ENCODE results near the gene ADPRM.

Gene ADPRM

DNA sequence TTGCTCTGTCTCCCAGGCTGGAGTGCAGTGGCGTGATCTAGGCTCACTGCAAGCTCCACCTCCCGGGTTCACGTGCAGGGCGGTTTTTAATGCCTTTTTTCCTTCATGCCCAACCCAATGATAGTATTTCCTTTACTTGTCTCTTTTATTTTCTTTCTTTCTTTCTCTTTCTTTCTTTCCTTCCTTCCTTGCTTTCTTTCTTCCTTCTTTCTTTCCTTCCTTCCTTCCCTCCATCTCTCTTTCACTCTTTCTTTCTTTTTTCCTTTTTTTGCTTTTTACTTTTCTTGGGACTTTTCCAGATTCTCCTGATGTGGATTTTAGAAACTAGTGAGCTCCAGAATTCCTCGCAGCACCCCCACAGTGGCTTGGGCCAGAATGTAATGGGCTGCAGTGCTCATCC is 43.4 kb upstream of the ADPRM start:
- Histone ChIP-seq H3K9ac (ENCODE audit: low read length) (no peak overlapping the region), H3K4me1 (ENCODE audit: low read length) (no peaks in the 10 kb centered on the region), H3K36me3 (replicated peaks; ENCODE audit: insufficient read depth, low read length) (no peaks in the 10 kb centered on the region), H3K4me2 (ENCODE audit: low read depth, low read length) (no peak overlapping the region), H3K79me2 (ENCODE audit: low read length) (no peaks in the 10 kb centered on the region), H4K20me1 (ENCODE audit: insufficient read depth, low read length) (no peaks in the 10 kb centered on the region), H3K27ac (ENCODE audit: low read length) (no peak overlapping the region), H3K27me3 (replicated peaks; ENCODE audit: insufficient read depth, low read length) (no peaks in the 10 kb centered on the region), H3K9me3 (replicated peaks; ENCODE audit: insufficient read depth, low read length) (no peaks in the 10 kb centered on the region), H2AFZ (ENCODE audit: low read length) (no peak overlapping the region), H3K9me2 (replicated peaks; ENCODE audit: insufficient read depth, low read length) (no peaks in the 10 kb centered on the region), H3F3A (ENCODE audit: insufficient read depth, low read length) (no peaks in the 10 kb centered on the region), H3K4me3 (ENCODE audit: low read length) (no peak overlapping the region)
- TF ChIP-seq EZH2 (optimal IDR thresholded peaks at IDR 0.05; ENCODE audit: low read depth, low read length) (no peak), EZH2phosphoT487 (IDR thresholded peaks at IDR 0.05; ENCODE audit: low read length) (no peak), CTCF (IDR thresholded peaks at IDR 0.05; ENCODE audit: low read length) (no peak)
- no peak for DNase-seq

DNA sequence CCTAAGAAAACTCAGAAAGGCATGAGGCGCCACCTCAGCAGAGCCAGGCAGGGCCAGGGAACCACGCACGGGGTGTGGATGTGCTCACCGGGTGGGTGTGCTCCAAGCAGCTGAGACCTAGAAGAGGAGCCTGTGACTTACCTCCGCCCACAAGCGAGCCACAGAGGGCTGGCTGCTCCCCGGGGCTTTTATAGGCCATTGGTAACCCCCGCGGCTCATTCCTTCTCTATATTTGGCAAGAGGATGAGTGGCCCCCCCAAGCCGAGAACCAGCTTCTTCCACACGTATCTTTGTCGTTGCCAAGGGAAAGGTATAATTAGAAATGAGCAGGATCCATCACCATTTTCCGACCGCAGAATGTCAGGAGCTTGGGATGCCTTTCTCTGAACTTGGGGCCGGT is 40.2 kb upstream of the ADPRM start, which contains the start of gene MYH3:
Gene MYH3, minus strand, starts transcription at position 162 of the 400 bp plus-strand sequence. CDS start 2,245 bp downstream, outside the sequence.
- no peaks in the 10 kb centered on the region for H3F3A ChIP-seq (ENCODE audit: insufficient read depth, low read length)
- no peaks in the 10 kb centered on the region for H3K4me1 ChIP-seq (ENCODE audit: low read length)
- TF ChIP-seq EZH2phosphoT487 (IDR thresholded peaks at IDR 0.05; ENCODE audit: low read length), result no peak
- no peak for TF ChIP-seq EZH2 (optimal IDR thresholded peaks at IDR 0.05; ENCODE audit: low read depth, low read length)
- TF ChIP-seq CTCF (IDR thresholded peaks at IDR 0.05; ENCODE audit: low read length), result no peak
- no peaks in the 10 kb centered on the region for H4K20me1 ChIP-seq (ENCODE audit: insufficient read depth, low read length)
- H3K27me3 ChIP-seq (replicated peaks; ENCODE audit: insufficient read depth, low read length), result no peaks in the 10 kb centered on the region
- H3K4me3 ChIP-seq (ENCODE audit: low read length), result no peak within 1 kb of the TSS
- no peaks in the 10 kb centered on the region for H3K79me2 ChIP-seq (ENCODE audit: low read length)
- no peak within 1 kb of the TSS for H3K27ac ChIP-seq (ENCODE audit: low read length)
- DNase-seq, result no peak
- H3K36me3 ChIP-seq (replicated peaks; ENCODE audit: insufficient read depth, low read length), result no peaks in the 10 kb centered on the region
- no peak within 1 kb of the TSS for H3K4me2 ChIP-seq (ENCODE audit: low read depth, low read length)
- no peaks in the 10 kb centered on the region for H3K9me2 ChIP-seq (replicated peaks; ENCODE audit: insufficient read depth, low read length)
- H2AFZ ChIP-seq (ENCODE audit: low read length), result no peak within 1 kb of the TSS
- H3K9ac ChIP-seq (ENCODE audit: low read length), result no peak within 1 kb of the TSS
- no peaks in the 10 kb centered on the region for H3K9me3 ChIP-seq (replicated peaks; ENCODE audit: insufficient read depth, low read length)

GRCh38 chr17:10657879-10658278 is 39.5 kb upstream of the ADPRM start:
- Histone ChIP-seq H3K4me1 (ENCODE audit: low read length) (no peaks in the 10 kb centered on the region), H3K27ac (ENCODE audit: low read length) (no peak overlapping the region), H3K36me3 (replicated peaks; ENCODE audit: insufficient read depth, low read length) (no peaks in the 10 kb centered on the region), H3K4me2 (ENCODE audit: low read depth, low read length) (no peak overlapping the region), H4K20me1 (ENCODE audit: insufficient read depth, low read length) (no peaks in the 10 kb centered on the region), H2AFZ (ENCODE audit: low read length) (no peak overlapping the region), H3K9ac (ENCODE audit: low read length) (no peak overlapping the region), H3K79me2 (ENCODE audit: low read length) (no peaks in the 10 kb centered on the region), H3F3A (ENCODE audit: insufficient read depth, low read length) (no peaks in the 10 kb centered on the region), H3K9me2 (replicated peaks; ENCODE audit: insufficient read depth, low read length) (no peaks in the 10 kb centered on the region), H3K4me3 (ENCODE audit: low read length) (no peak overlapping the region), H3K27me3 (replicated peaks; ENCODE audit: insufficient read depth, low read length) (no peaks in the 10 kb centered on the region), H3K9me3 (replicated peaks; ENCODE audit: insufficient read depth, low read length) (no peaks in the 10 kb centered on the region)
- DNase-seq, result no peak
- TF ChIP-seq EZH2 (optimal IDR thresholded peaks at IDR 0.05; ENCODE audit: low read depth, low read length) (no peak), CTCF (IDR thresholded peaks at IDR 0.05; ENCODE audit: low read length) (no peak), EZH2phosphoT487 (IDR thresholded peaks at IDR 0.05; ENCODE audit: low read length) (no peak)
